Hepatocyte (in vitro differentiated cells): ENCODE data around the gene RND2. TPM values are rescaled to one million over a fixed set of nuclear protein-coding genes. Genes with fewer than 3 reads are reported as not detected.

Source experiments
- DNase-seq: peaks from one replicate; pipeline ENCODE4 v3.0.0-alpha.2; 2016; ENCODE audit warnings: low spot score
- H2AFZ ChIP-seq: fragments of 200-600 bp; sonication (generic); 2 replicates; pipeline ENCODE4 v1.6.0; 2016; ENCODE audit warnings: antibody characterized with exemption, mild to moderate bottlenecking
- H3K27ac ChIP-seq: fragments of 200-600 bp; sonication (generic); 2 replicates; pipeline ENCODE4 v1.5.1; 2016; ENCODE audit warnings: mild to moderate bottlenecking
- H3K27me3 ChIP-seq: fragments of 200-600 bp; sonication (generic); 2 replicates; pipeline ENCODE4 v1.6.1; 2016
- H3K36me3 ChIP-seq: fragments of 200-600 bp; sonication (generic); replicated peaks from 2 replicates; pipeline ENCODE4 v1.5.1; 2016; ENCODE audit warnings: low read depth; ENCODE audit not compliant: insufficient read depth
- H3K4me1 ChIP-seq: fragments of 200-600 bp; sonication (generic); 2 replicates; pipeline ENCODE4 v1.5.1; 2016; ENCODE audit warnings: mild to moderate bottlenecking, moderate library complexity; ENCODE audit not compliant: insufficient read depth
- H3K4me2 ChIP-seq: fragments of 200-600 bp; sonication (generic); 2 replicates; pipeline ENCODE4 v1.6.0; 2016
- H3K4me3 ChIP-seq: fragments of 200-600 bp; sonication (generic); 2 replicates; pipeline ENCODE4 v1.5.1; 2016; ENCODE audit warnings: mild to moderate bottlenecking
- H3K79me2 ChIP-seq: fragments of 200-600 bp; sonication (generic); 2 replicates; pipeline ENCODE4 v1.6.0; 2017; ENCODE audit warnings: mild to moderate bottlenecking
- H3K9me2 ChIP-seq: fragments of 200-600 bp; sonication (generic); replicated peaks from 2 replicates; pipeline ENCODE4 v1.6.0; 2017; ENCODE audit warnings: mild to moderate bottlenecking; ENCODE audit not compliant: insufficient read depth
- H3K9me3 ChIP-seq: fragments of 200-600 bp; sonication (generic); 2 replicates; pipeline ENCODE4 v1.5.1; 2016; ENCODE audit warnings: low read depth, mild to moderate bottlenecking
- H4K20me1 ChIP-seq: fragments of 200-600 bp; sonication (generic); 2 replicates; pipeline ENCODE4 v1.6.0; 2016; ENCODE audit warnings: mild to moderate bottlenecking; ENCODE audit not compliant: insufficient read depth, poor library complexity, severe bottlenecking
- CTCF ChIP-seq: fragments of 200-600 bp; sonication (generic); IDR thresholded peaks from 2 replicates; pipeline ENCODE4 v1.5.1; 2016; ENCODE audit warnings: antibody characterized with exemption, mild to moderate bottlenecking; ENCODE audit not compliant: poor library complexity
- EZH2 ChIP-seq: fragments of 200-600 bp; sonication (generic); IDR thresholded peaks from 2 replicates; pipeline ENCODE4 v1.6.1; 2016; ENCODE audit warnings: antibody characterized with exemption, mild to moderate bottlenecking, borderline replicate concordance
- EZH2phosphoT487 ChIP-seq: fragments of 200-600 bp; sonication (generic); IDR thresholded peaks from one replicate; pipeline ENCODE4 v1.6.1; 2018; ENCODE audit warnings: antibody characterized with exemption, mild to moderate bottlenecking, low read depth, moderate library complexity; ENCODE audit not compliant: unreplicated experiment, severe bottlenecking
- WGBS: methylation state at CpG from one replicate; pipeline ENCODE4 v1.1.6; 2016; ENCODE audit warnings: low lambda C conversion rate; ENCODE audit errors: missing lambda C conversion rate; 5-methylcytosine and 5-hydroxymethylcytosine counted together
- polyA plus RNA-seq: library from polyadenylated mRNA; unstranded; fragments of >200 nt; fragmentation: Nextera tagmentation; extraction: Ambion mirVana; gene quantifications from 2 replicates; pipeline ENCODE4 v1.2.1, GENCODE V29; 2016
- total RNA-seq: library from RNA; depleted of rRNA; stranded (reverse); fragments of >200 nt; gene quantifications from 2 replicates; pipeline ENCODE4 v1.2.3, GENCODE V29; 2014

Gene RND2
- total and polyA plus RNA-seq, 2 experiments from 2014 or later = 2.6 to 6.3 TPM

GRCh38 chr17:43030137-43030767 lies 5.2 kb downstream of the RND2 start:
- 86% methylated on average over 6 of the region's 6 CpGs for WGBS
- no peak overlapping the region for H3K4me3 ChIP-seq
- H4K20me1 ChIP-seq = no peaks in the 10 kb centered on the region
- H3K27ac ChIP-seq = no peak overlapping the region
- H3K9me2 ChIP-seq = no peaks in the 10 kb centered on the region
- no peak overlapping the region for H3K4me2 ChIP-seq
- no peaks in the 10 kb centered on the region for H3K36me3 ChIP-seq
- no peaks in the 10 kb centered on the region for H3K27me3 ChIP-seq
- H3K79me2 ChIP-seq = no peaks in the 10 kb centered on the region
- H2AFZ ChIP-seq = no peak overlapping the region
- no peak for DNase-seq
- no peak for TF ChIP-seq CTCF
- TF ChIP-seq EZH2phosphoT487 = no peak
- no peaks in the 10 kb centered on the region for H3K9me3 ChIP-seq
- H3K4me1 ChIP-seq = no peaks in the 10 kb centered on the region

- Histone ChIP-seq H3K27ac (no peak overlapping the region), H3K9me2 (no peaks in the 10 kb centered on the region), H4K20me1 (no peaks in the 10 kb centered on the region), H3K36me3 (no peaks in the 10 kb centered on the region), H2AFZ (no peak overlapping the region), H3K9me3 (no peaks in the 10 kb centered on the region), H3K79me2 (no peaks in the 10 kb centered on the region), H3K4me1 (no peaks in the 10 kb centered on the region), H3K4me2 (no peak overlapping the region), H3K27me3 (no peaks in the 10 kb centered on the region), H3K4me3 (no peak overlapping the region)
- no peak for DNase-seq
- WGBS = 77% methylated on average over 3 of the region's 3 CpGs
- TF ChIP-seq EZH2phosphoT487 (no peak), CTCF (no peak), EZH2 (no peak)
These were observed 6.6 kb downstream of the RND2 start for GRCh38 chr17:43031666-43032065.

GRCh38 chr17:43033948-43034881 lies 9.2 kb downstream of the RND2 start:
- TF ChIP-seq CTCF (no peak), EZH2phosphoT487 (no peak), EZH2 (no peak)
- Histone ChIP-seq H3K9me2 (no peaks in the 10 kb centered on the region), H3K36me3 (no peaks in the 10 kb centered on the region), H3K4me1 (no peaks in the 10 kb centered on the region), H3K4me2 (no peak overlapping the region), H4K20me1 (no peaks in the 10 kb centered on the region), H3K27ac (no peak overlapping the region), H3K79me2 (no peaks in the 10 kb centered on the region), H3K9me3 (no peaks in the 10 kb centered on the region), H2AFZ (no peak overlapping the region), H3K27me3 (no peaks in the 10 kb centered on the region), H3K4me3 (no peak overlapping the region)
- WGBS = 45% methylated on average over 12 of the region's 12 CpGs
- no peak for DNase-seq
